ENCODE measurements around the gene ALKBH3.

Gene ALKBH3

GRCh38 chr11:43947003-43947500 is 66.4 kb downstream of the ALKBH3 start:
- no peak for DNase-seq (ENCODE audit: insufficient read length, low spot score)
- FAIRE-seq: no peak

GRCh38 chr11:43947815-43948214 is 67.2 kb downstream of the ALKBH3 start:
- FAIRE-seq (no peak), DNase-seq (ENCODE audit: insufficient read length, low spot score) (no peak)
- no peak for TF ChIP-seq CTCF (IDR thresholded peaks at IDR 0.05; ENCODE audit: insufficient read depth, missing control alignments)

More at GRCh38 chr11:43947003-43947500, 66.4 kb downstream of the ALKBH3 start:
- peak; percentile 20 for TF ChIP-seq CTCF (IDR thresholded peaks at IDR 0.05; ENCODE audit: insufficient read depth, missing control alignments)

- no peak for TF ChIP-seq CTCF (IDR thresholded peaks at IDR 0.05; ENCODE audit: insufficient read depth, missing control alignments)
- DNase-seq (ENCODE audit: insufficient read length, low spot score) (no peak), FAIRE-seq (no peak)
These were observed 68.0 kb downstream of the ALKBH3 start for GRCh38 chr11:43948341-43949225.

- no peak for FAIRE-seq
- TF ChIP-seq CTCF (IDR thresholded peaks at IDR 0.05; ENCODE audit: insufficient read depth, missing control alignments): no peak
- DNase-seq (ENCODE audit: insufficient read length, low spot score): no peak
These were observed 69.8 kb downstream of the ALKBH3 start for GRCh38 chr11:43950311-43950855.

- no peak for FAIRE-seq
- no peak for TF ChIP-seq CTCF (IDR thresholded peaks at IDR 0.05; ENCODE audit: insufficient read depth, missing control alignments)
- no peak for DNase-seq (ENCODE audit: insufficient read length, low spot score)
These were observed 70.6 kb downstream of the ALKBH3 start for GRCh38 chr11:43951231-43951630.

GRCh38 chr11:43952020-43952400 is 71.4 kb downstream of the ALKBH3 start:
- no peak for DNase-seq (ENCODE audit: insufficient read length, low spot score)
- no peak for TF ChIP-seq CTCF (IDR thresholded peaks at IDR 0.05; ENCODE audit: insufficient read depth, missing control alignments)
- no peak for FAIRE-seq
